Subcutaneous adipose tissue (tissue), 4 donors: ENCODE measurements around the gene MRPS10. TPM values are rescaled to one million over a fixed set of nuclear protein-coding genes. Genes with fewer than 3 reads are reported as not detected.

ENCODE experiments used
- total RNA-seq, 4 donors: library from RNA; depleted of rRNA; stranded (reverse); fragments of >200 nt; gene quantifications; one replicate each; pipeline ENCODE4 v1.1.0, GENCODE V29; 2016
- TF ChIP-seq, protein P1 (sequence below): fragments of 450-650 bp; IDR thresholded peaks from one replicate; pipeline ENCODE4 v1.5.1; 2016; ENCODE audit warnings: low read depth, mild to moderate bottlenecking, control low read depth, antibody characterized with exemption, moderate library complexity

The MRPS10 gene
- total RNA-seq, 4 donors from 2014 or later = 29.1 to 35.6 (median 31.9) TPM

DNA sequence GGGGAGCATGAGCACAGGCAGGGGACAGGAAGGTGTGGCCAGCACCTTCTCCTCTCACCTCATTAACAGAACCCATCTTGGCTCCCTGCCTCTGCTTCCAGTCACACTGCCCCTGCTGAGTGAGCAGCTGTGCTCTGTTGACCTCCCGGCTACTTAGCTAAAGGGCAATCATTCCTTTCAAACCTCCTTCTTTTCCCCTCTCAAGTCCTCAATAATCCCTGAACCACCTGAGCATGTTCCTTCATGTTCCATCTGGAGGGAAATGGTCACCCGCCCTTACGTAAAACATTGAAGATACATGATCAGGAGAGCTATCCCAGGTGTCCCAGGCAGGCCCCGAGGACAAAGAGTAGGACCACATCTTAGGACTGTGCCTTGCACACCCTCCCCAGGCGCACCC lies 21.7 kb upstream of the MRPS10 start:
- TF ChIP-seq, protein P1, sequence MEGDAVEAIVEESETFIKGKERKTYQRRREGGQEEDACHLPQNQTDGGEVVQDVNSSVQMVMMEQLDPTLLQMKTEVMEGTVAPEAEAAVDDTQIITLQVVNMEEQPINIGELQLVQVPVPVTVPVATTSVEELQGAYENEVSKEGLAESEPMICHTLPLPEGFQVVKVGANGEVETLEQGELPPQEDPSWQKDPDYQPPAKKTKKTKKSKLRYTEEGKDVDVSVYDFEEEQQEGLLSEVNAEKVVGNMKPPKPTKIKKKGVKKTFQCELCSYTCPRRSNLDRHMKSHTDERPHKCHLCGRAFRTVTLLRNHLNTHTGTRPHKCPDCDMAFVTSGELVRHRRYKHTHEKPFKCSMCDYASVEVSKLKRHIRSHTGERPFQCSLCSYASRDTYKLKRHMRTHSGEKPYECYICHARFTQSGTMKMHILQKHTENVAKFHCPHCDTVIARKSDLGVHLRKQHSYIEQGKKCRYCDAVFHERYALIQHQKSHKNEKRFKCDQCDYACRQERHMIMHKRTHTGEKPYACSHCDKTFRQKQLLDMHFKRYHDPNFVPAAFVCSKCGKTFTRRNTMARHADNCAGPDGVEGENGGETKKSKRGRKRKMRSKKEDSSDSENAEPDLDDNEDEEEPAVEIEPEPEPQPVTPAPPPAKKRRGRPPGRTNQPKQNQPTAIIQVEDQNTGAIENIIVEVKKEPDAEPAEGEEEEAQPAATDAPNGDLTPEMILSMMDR = no peak

DNA sequence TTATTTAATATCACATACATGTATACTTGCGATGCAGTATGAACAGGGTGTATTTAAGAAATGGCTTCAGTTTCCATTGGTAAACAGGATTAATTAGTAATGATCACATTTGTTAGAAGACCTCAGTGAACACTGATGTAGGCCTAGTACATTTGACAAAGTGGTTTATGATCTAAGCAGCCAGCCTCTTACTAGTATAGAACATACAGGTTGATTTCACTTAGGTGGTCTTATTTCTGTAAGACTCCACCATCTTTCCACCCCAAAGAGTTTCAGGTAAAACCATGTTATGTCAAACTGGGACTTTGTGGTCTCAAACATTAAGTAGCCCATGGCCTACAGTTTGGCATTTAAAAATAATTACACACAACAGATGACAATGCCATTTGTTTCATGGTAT lies 20.2 kb upstream of the MRPS10 start:
- TF ChIP-seq, protein P1 = no peak

DNA sequence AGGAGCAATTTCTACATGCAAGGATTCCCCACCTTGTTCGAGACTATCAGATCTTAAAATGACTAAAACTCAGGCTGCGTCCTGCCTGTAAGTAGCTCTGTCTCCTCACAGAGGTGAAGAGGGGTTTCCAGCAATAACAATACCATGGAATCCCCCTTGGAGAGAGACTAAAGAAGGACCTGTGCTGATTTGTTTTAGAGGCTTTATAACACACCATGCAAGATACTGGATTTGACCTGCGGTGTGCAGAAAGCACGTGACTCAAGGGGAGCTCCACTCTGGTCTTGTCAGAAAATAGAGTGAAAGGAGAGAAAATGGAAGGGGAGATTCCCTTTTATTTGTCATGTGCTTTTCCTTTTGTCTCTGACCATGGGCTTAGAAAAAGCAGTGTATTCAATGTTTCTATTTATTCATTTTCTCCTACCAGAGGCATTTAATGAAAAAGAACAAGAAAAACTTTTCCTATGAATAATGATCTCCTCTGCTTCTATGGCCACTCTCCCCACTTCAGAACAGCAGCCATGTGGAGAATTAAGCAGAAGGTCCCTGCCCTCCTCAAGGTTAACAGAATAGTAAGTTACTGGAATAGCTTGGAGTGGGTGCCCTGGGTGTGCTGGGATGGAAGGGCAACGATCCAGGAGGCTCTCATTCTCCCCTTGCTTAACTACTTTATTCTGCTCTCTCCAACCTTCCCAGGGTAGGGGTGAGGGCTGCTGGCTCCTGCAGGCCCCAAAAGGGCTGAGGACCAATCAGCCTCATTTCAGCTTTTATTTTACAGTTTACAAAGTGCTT lies 19.2 kb upstream of the MRPS10 start:
- TF ChIP-seq, protein P1 = no peak

DNA sequence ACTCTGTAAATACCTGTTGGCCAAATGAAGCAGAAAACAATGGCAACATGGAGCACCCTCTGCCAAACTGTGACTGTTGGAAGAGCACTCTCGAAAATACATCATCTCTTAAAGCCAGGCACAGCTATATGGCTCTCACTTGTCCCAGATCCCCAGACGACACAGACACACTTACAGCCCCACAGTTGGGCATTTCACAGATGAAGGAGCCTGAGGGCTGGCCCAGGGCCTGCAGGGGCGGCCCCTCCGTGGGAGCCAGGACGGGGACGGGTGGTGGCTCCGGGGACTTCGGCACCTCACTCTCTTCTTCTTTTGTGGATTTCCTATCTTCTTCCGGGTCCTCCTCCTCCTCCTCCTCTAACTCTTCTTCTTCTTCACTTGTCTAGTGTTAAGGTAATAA lies 18.4 kb upstream of the MRPS10 start:
- TF ChIP-seq, protein P1 = no peak

DNA sequence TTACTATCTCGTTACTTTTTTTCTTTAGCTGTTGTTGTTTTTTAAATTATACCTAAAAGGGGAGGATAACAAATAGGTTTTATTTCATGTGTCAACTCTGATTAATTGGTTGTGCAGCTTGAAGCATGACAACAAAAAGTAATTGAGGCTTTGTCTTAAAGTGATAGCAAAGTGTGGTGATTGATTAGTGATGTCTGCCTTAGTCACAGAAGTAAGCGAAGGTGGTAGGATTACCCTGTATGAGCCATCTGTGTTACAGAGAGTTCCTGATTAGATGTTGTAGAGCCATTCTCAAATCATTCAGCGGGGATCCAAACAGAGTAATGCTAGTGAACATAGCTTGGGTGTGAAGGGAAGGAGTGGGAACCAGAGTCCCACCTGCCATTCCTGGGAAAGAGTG lies 14.4 kb upstream of the MRPS10 start:
- TF ChIP-seq, protein P1 = no peak

GRCh38 chr6:42230345-42231321 lies 13.0 kb upstream of the MRPS10 start:
- TF ChIP-seq, protein P1 = no peak
